ENCODE results near the gene METTL9.
"Not testable (repeated sequence)": the region's sequence is repeated elsewhere in the genome, so short reads cannot be mapped to it uniquely, and the experiment has no call there.

METTL9 gene

DNA sequence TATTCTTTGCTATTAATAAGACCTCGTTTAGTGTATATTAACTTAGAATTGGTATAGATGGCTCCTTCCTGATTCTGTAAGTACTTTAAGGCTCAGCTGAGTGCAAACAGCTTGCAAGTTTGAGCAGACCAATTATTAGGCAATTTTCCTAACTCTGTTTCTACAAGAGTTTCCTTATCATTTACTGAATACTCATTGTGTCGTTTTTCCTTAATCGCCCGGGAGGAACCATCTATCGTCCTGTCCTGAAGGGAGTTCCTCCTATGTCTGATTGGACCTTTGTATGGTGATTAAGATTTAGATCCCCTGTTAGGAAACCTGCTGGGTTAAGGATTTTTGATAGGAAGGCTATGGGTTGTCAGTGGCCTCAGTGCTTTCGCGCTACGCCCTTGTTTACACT lies 32.0 kb downstream of the METTL9 start:
- not testable (repeated sequence) for DNase-seq (ENCODE audit: insufficient read length, low spot score); FAIRE-seq

DNA sequence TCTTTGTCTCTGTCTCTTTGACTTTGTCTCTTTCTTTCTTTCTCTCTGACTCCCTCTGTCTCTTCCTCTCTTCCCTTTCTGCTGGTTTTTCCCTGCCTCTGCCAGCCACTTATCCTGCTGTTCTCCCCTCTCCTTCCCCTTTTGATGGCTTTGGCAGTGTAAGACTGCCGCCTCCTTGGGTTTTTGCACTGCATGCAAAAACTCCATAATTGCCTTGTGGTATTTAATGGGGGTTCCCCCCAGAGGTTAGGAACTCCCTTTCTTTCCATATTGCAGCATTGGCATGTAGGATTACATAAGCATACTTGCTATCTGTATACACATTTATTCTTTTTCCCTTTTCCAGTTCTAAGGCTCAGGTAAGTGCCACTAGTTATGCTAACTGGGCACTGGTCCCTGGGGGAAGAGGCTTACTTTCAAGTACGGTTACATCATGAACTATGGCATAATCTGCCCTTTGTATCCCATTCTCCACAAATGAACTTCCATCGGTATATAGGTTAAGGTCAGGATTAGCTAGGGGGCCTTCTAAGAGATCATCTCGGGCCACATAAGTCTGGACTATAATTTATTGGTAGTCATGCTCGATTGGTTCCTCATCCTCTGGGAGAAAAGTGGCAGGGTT lies 32.7 kb downstream of the METTL9 start:
- not testable (repeated sequence) for FAIRE-seq; DNase-seq (ENCODE audit: insufficient read length, low spot score)

GRCh38 chr16:21634216-21634615 lies 34.8 kb downstream of the METTL9 start:
- FAIRE-seq, result no peak
- no peak for DNase-seq (ENCODE audit: insufficient read length, low spot score)

- not testable (repeated sequence) for DNase-seq (ENCODE audit: insufficient read length, low spot score); FAIRE-seq
These were observed 36.3 kb downstream of the METTL9 start for GRCh38 chr16:21635694-21636093.

DNA sequence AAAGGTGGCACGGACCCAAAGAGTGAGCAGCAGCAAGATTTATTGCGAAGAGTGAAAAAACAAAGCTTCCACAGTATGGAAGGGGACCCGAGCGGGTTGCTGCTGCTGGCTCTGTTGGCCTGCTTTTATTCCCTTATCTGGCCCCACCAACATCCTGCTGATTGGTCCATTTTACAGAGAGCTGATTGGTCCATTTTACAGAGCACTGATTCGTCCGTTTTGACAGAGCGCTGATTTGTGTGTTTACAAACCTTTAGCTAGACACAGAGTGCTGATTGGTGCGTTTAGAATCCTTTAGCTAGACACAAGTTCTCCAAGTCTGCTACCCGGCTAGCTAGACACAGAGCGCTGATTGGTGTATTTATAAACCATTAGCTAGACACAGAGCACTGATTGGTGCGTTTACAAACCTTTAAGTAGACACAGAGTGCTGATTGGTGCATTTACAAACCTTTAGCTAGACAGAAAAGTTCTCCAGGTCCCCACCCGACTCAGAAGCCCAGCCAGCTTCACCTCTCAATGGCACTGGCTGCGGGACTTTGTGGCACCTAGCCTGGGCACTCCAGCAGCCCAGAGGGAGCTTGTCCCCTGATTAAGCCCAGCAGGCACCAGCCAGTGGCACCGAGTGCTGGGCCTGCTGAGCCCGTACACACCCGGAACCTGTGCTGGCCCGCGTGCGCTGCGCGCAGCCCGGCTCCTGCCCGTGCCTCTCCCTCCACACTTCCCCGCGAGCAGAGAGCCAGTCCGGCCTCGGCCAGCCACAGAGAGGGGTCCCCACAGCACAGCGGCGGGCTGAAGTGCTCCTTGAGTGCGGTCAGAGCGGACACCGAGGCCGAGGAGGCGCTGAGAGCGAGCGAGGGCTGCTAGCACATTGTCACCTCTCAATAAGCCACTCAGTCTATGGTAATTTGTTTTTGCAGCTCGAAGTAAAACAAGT lies 37.9 kb downstream of the METTL9 start:
- FAIRE-seq, result no peak

DNA sequence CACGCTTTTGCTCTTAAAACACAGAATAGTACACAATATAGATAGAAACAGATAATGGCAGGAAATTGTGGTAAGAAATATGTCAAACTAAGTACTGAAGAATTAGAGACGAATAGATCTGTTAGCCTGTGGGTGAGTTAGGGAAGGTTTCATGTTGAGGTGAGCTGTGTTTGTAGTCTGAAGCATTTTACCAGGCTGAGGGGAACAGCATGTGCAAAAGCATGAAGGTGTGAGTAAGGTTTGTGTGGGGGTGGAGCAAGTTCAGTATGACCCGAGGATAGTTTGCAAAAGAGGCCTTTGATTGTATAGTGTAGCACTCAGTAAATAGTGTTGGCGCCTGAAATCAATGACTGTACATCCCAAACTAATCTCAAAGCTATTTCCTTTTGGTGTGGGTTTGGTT lies 39.2 kb downstream of the METTL9 start:
- FAIRE-seq (no peak), DNase-seq (ENCODE audit: insufficient read length, low spot score) (no peak)

More for the DNA sequence above, 37.9 kb downstream of the METTL9 start:
- DNase-seq (ENCODE audit: insufficient read length, low spot score), result no peak

- no peak for FAIRE-seq
- no peak for DNase-seq (ENCODE audit: insufficient read length, low spot score)
These were observed 40.1 kb downstream of the METTL9 start for GRCh38 chr16:21639493-21639892.

- FAIRE-seq (no peak), DNase-seq (ENCODE audit: insufficient read length, low spot score) (no peak)
These were observed 42.5 kb downstream of the METTL9 start for GRCh38 chr16:21641916-21642315.

GRCh38 chr16:21642861-21643260 lies 43.5 kb downstream of the METTL9 start:
- no peak for FAIRE-seq
- DNase-seq (ENCODE audit: insufficient read length, low spot score), result no peak

DNA sequence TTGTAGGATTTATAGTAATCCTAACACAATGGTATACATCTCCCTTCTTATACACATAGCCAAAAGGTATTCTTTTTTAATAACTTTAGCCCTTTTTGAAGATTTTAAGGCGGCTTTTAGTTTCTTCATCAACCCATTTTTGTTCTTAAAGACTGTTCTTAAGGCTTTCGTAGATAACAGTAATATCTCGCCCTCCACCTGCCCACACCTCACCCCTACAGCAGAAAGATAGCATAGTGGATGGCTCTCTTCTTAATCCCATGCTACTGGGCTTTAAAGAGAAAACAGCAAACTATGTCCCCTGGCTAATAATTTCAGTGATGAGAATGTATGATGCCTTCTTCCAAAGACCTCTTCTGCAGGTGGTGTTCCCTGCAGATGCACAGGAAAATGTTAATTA lies 44.4 kb downstream of the METTL9 start:
- no peak for DNase-seq (ENCODE audit: insufficient read length, low spot score)
- FAIRE-seq, result no peak

- no peak for FAIRE-seq
- DNase-seq (ENCODE audit: insufficient read length, low spot score), result no peak
These were observed 45.3 kb downstream of the METTL9 start for GRCh38 chr16:21644674-21645073.

DNA sequence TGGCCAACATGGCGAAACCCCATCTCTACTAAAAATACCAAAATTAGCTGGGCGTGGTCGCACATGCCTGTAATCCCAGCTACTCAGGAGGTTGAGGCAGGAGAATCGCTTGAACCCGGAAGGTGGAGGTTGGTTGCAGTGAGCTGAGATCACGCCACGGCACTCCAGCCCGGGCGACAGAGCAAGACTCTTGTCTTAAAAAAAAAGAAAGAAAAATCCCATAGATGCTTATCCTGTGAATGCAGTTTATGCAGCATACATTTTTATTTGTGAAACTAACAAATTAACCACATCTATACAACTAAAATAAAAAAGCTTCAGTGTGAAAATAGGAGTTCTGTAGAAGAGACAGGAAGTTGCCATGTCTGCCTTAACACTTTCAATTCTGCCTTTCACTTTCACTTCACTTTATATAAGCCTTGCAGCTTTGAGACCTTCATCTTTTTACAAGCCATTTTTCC lies 45.9 kb downstream of the METTL9 start:
- DNase-seq (ENCODE audit: insufficient read length, low spot score), result no peak
- FAIRE-seq, result no peak

GRCh38 chr16:21646091-21646490 lies 46.7 kb downstream of the METTL9 start:
- DNase-seq (ENCODE audit: insufficient read length, low spot score) (no peak), FAIRE-seq (no peak)

DNA sequence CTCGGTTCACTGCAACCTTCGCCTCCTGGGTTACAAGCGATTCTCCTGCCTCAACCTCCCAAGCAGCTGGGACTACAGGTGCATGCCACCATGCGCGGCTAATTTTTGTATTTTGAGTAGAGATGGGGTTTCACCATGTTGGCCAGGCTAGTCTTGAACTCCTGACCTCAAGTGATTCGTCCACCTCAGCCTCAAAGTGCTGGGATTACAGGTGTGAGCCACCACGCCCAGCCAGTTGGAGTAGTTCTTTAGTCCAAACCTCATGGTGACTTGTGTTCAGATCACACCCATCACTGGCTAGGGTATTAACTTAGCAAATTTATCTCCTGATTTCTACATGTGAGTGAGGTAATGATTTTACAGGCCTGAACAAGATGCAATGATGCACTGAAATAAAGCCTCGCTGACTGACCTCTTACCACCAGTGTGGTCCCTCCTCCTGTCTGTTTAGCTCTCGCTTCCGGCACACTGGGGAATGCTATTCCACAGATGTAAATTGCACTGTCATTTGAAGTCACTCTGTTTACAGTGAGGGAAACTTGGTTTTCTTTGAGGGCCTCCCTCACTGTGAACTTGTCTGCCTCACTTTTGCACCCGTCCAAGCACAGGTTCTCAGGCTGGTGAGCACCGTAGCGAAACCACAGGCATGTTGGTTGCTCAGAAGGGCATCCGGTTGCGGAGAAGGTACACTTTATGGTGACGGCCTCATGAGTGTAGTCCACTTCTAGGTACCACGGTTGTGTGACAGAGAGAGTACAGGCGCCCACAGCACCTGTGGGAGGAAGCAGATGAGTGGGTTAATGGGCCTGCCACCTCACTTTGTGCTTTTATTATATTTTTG lies 47.6 kb downstream of the METTL9 start:
- FAIRE-seq, result no peak
- no peak for DNase-seq (ENCODE audit: insufficient read length, low spot score)

DNA sequence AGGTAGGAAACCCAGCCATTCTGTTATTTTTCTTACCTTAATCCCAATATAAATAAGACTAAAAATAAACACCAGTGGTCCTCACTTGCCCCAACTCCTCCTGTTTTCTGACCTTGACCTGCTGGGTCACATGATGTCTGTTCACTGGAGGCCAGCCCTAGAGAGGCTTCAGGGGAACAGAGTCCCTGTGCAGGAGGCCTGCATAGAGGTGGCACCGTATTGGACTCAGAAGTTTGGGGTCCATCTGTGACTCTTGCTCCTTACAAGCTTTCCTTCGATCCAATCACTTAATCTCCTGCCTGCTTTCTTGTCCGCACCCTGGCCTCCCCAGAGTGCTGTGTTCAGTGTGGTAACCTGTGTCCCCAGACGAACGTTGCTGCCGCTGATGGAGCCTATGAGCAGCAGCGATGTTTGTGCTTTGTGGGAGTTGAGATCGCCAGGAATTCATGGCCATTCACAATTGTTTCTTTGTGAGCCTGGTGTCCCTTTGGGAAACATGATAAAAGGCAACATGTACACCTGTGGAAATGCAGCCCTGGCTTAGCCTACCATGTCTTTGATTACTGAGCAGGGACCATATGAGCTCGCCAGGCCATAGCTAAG lies 48.3 kb downstream of the METTL9 start:
- FAIRE-seq (no peak), DNase-seq (ENCODE audit: insufficient read length, low spot score) (no peak)

GRCh38 chr16:21649826-21650406 lies 50.5 kb downstream of the METTL9 start:
- not testable (repeated sequence) for FAIRE-seq; DNase-seq (ENCODE audit: insufficient read length, low spot score)

GRCh38 chr16:21650521-21650920 lies 51.1 kb downstream of the METTL9 start:
- no peak for DNase-seq (ENCODE audit: insufficient read length, low spot score)
- no peak for FAIRE-seq

- no peak for DNase-seq (ENCODE audit: insufficient read length, low spot score)
- no peak for FAIRE-seq
These were observed 52.1 kb downstream of the METTL9 start for GRCh38 chr16:21651515-21651914.

DNA sequence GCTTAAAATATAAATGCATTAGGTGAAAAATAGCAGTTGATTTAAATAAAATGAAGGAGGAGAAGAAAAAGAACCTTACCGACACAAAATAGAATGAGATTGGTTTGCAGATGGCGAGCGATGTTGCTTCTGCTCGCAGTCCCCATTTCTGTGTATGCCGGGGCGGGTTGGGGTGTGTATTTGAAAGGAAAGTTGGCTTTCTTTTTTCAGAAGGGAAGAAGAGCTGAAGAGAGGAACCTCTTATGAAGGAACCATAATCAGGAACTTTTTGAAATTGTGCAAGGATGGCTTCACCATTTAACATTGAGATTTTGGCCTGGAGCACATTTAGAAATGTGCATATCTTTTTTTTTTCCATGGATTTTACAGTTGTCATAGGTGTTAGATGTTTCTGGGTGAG lies 53.1 kb downstream of the METTL9 start, which contains the start of gene IGSF6:
Gene IGSF6, minus strand, starts transcription at position 156 of the 400 bp plus-strand sequence. Its CDS starts 10 bp downstream, at position 146.
- FAIRE-seq (no peak), DNase-seq (ENCODE audit: insufficient read length, low spot score) (no peak)

DNA sequence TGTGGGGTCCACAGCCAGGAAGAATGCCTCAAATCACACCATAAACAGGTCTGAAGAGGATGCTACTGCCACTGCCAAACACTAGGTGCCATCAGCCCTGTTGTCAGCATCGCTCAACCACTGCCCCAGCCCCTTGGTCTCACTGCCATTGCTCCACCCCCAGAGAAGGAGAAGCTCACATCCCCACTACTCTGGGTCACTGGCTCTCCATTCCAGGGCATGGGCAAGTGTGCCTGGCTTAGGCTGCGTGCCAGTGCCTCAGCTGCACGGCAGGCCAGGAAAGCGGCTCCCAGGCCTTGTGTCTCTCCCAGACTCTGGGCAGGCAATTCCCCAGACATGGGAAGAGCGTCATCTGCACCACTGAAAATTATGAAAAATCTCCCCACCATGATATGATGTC lies 54.2 kb downstream of the METTL9 start:
- FAIRE-seq (no peak), DNase-seq (ENCODE audit: insufficient read length, low spot score) (no peak)
